ENCODE data around the gene SLC25A40.

GRCh38 chr7:87919875-87920274 lies 43.7 kb upstream of the SLC25A40 start:
- TF ChIP-seq ARNT (IDR thresholded peaks at IDR 0.05): no peak
- no peak for TF ChIP-seq SP1 (IDR thresholded peaks at IDR 0.05)
- no peak for TF ChIP-seq NFRKB (IDR thresholded peaks at IDR 0.05)
- TF ChIP-seq BHLHE40 (IDR thresholded peaks at IDR 0.05; ENCODE audit: borderline replicate concordance): no peak
- no peak for TF ChIP-seq CTBP1 (IDR thresholded peaks at IDR 0.05; ENCODE audit: borderline replicate concordance)
- no peak for TF ChIP-seq LEF1 (IDR thresholded peaks at IDR 0.05; ENCODE audit: borderline replicate concordance)

Data from HEK293T (cell line).